Subcutaneous adipose tissue (tissue), 4 donors: ENCODE results near the gene NOP56. TPM values are rescaled to one million over a fixed set of nuclear protein-coding genes. Genes with fewer than 3 reads are reported as not detected.

Experiments
- CTCF ChIP-seq: fragments of 450-650 bp; IDR thresholded peaks from one replicate; pipeline ENCODE4 v1.5.1; 2016; ENCODE audit warnings: low read depth, mild to moderate bottlenecking, control low read depth, antibody characterized with exemption, moderate library complexity
- total RNA-seq, 4 donors: library from RNA; depleted of rRNA; stranded (reverse); fragments of >200 nt; gene quantifications; one replicate each; pipeline ENCODE4 v1.1.0, GENCODE V29; 2016

NOP56 gene
- total RNA-seq, 4 donors from 2014 or later: 47.3 to 99.5 (median 59.3) TPM

- TF ChIP-seq CTCF: no peak
Measured at GRCh38 chr20:2610941-2611720, 41.3 kb upstream of the NOP56 start.

- no peak for TF ChIP-seq CTCF
Measured at GRCh38 chr20:2612073-2612472, 40.4 kb upstream of the NOP56 start.

GRCh38 chr20:2616634-2617033 lies 35.8 kb upstream of the NOP56 start:
- no peak for TF ChIP-seq CTCF

DNA sequence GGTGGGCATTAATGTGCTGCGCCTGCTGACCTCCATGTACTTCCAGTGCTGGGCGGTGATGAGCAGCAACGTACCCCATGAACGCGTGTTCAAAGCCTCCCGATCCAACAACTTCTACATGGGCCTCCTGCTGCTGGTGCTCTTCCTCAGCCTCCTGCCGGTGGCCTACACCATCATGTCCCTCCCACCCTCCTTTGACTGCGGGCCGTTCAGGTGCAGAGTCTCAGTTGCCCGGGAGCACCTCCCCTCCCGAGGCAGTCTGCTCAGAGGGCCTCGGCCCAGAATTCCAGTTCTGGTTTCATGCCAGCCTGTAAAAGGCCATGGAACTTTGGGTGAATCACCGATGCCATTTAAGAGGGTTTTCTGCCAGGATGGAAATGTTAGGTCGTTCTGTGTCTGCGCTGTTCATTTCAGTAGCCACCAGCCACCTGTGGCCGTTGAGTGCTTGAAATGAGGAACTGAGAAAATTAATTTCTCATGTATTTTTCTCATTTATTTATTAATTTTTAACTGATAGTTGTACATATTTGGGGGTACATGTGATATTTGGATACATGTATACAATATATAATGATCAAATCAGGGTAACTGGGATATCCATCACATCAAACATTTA lies 35.2 kb upstream of the NOP56 start:
- TF ChIP-seq CTCF: no peak

GRCh38 chr20:2618815-2619214 lies 33.6 kb upstream of the NOP56 start:
- TF ChIP-seq CTCF: no peak

DNA sequence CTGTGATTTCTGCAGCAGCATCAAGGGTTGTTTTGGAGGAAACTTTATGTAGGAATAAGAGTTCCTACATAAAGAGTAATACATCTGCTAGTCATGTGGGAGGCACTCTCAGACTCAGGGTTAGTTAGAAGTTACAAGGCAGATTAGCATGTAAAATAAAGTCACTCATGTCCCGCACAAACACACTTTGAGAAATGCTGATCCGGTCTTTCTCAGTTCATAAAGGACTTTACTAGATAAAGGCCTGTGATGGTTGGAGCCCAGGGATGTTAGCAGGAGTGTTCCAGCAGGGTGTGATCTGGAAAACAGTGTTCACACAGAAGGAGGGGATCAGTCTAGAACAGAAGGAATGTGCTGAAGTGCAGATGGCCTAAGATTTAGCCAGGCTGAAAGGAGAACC lies 33.1 kb upstream of the NOP56 start:
- TF ChIP-seq CTCF: no peak

DNA sequence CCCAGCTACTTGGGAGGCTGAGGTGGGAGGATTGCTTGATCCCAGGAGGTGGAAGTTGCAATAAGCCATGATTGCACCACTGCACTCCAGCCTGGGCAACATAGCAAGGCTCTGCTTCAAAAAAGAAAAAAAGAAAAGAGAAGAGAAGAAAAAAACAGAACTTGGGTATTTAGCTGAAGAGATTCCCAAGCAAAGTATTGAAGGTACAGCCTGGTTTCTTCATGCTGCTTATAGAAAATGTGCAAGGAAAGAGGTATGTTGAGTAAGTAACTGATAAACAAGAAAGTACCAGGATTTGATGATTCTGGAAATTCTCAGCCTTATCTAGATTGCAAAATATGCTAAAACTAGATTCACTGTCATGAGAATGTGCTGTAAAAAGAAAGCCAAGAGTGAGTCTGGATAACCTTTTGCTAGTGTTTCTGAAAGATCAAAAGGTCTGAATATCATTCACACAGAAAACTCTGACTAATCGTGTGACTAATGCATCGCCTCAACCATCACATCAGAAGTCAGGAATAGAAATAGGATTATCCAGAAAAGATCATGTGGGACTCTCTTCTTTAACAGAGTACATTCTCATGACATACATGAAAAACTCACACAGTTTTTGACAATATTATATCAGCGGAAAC lies 32.4 kb upstream of the NOP56 start:
- TF ChIP-seq CTCF: no peak
